ENCODE results near the gene C6orf132.
"Not testable (repeated sequence)": the region's sequence is repeated elsewhere in the genome, so short reads cannot be mapped to it uniquely, and the experiment has no call there.

The C6orf132 gene, protein sequence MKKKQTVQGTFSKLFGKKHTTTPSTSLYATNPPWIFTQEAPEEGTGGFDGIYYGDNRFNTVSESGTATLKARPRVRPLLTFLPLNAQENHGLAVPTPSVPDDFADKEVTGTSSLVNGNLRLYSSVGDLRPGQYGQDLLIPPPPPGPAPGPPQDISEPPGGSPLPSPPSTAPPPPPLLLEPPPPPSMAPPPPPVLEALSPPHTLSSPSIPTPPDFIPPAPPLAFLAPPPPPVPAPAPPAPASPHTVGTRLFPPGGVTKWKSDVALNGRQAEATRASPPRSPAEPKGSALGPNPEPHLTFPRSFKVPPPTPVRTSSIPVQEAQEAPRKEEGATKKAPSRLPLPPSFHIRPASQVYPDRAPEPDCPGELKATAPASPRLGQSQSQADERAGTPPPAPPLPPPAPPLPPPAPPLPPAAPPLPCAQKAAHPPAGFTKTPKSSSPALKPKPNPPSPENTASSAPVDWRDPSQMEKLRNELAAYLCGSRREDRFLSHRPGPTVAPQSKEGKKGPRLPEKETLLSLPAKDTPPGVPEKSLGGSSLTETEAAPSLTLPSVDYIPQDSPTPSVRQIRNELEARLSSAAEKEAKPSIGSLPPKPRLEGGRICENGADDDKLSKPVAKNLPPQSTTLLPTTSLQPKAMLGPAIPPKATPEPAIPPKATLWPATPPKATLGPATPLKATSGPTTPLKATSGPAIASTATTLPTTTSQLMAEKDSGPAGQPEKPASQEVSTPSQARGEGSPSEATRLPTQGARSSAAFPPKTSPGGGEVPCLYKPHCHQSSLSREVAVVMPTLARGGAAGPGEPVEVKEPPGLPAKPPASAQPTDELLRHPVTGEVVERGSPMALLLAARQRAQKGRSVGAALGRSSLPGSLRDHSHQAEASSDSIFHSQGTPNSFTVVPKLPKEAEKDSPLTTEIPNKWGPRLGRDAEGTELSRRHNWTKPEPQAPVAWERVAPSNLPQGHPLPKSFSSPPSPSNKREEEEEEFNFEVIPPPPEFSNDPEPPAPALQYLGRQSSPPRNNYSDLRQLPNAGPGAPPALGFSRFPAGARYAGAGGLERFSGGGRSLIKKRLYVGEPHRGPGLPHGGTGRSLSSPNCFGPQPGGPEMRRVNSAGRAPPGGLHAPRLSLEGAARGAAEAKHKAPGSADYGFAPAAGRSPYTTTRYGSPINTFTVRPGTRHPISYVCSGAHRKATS

DNA sequence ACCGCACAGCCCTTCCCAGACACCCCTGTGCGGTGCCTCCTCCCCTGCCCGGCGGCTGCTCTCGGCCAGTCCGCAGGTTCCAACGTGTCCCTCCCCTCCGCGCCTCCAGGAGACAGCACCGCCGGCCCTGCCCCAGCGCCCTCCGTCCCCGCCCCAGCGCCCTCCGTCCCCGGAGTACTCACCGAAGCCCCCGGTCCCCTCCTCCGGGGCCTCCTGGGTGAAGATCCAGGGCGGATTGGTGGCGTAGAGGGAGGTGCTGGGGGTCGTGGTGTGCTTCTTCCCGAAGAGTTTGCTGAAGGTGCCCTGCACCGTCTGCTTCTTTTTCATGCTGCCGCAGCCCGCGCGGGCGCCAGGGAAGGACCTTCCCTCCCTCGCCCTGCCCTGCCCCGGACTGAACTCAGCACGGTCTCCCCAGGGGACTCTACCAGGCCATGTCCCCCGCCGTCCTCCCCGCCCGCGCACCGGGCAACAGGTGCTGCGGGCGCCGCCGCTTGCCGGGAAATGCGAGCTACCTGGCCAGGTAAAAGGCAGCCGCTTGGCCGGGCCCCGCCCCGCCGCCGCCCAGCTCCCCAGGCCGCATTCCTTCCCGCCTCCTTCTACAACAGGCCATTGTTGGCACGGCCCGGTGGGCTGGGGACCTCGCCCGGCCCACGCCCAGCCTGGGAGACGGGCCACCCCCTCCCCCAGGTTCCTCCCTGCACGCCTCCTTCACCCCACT lies at the start of gene C6orf132:
C6orf132 (minus strand) TSS at position 503 of the 718 bp plus-strand sequence; CDS start at position 327, 176 bp downstream.
- no peak for DNase-seq (ENCODE audit: low read depth in 1 of 2, low spot score in 1 of 2)

DNA sequence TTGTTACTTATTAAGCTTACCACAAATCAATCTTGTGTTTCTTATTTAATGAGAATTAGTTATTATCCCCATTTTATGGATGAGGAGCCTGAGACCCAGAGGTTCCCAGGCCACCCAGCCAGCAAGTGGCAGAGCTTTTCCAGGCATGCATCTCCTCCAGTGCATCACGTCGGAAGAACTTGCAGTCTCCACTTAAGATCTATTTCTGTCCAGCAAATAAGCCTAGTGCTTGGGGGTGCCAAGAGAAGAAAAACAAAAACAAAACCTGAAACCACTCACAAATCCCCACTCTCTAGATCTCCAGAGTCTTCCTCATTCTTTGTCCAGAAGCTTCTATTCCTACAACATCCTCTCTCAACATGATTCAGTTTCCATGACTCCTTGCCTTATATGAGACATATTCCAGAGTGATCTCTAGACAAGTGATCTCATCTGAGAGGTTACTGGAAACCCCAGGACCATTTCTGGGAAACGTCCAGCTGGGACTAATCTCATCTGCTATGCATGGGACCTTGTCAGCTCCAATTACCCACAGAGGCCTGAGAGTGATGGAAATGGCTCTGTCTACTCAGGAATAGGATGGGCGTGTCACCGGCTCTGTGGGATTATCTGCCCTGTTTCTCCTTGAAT lies 48.2 kb upstream of the C6orf132 start:
- no peak for DNase-seq (ENCODE audit: low read depth in 1 of 2, low spot score in 1 of 2)

DNA sequence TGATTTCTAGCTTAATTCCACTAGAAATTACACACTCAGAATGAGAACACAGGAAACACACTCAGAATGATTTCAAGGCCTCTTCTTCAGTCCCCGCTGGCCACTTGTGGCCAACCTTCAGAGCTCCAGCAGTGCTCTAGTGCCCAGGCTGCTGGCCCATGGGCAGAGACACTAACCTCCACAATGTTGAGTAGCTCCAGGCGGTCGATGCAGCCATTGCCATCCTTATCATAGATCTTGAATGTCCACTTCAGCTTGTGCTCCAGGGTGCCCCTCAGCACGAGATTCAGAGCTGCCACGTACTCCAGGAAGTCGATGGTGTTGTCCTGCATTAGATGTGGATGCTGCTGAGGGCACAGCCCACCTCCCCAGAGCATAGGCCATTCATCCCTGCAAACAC lies 46.0 kb upstream of the C6orf132 start:
- no peak for DNase-seq (ENCODE audit: low read depth in 1 of 2, low spot score in 1 of 2)

DNA sequence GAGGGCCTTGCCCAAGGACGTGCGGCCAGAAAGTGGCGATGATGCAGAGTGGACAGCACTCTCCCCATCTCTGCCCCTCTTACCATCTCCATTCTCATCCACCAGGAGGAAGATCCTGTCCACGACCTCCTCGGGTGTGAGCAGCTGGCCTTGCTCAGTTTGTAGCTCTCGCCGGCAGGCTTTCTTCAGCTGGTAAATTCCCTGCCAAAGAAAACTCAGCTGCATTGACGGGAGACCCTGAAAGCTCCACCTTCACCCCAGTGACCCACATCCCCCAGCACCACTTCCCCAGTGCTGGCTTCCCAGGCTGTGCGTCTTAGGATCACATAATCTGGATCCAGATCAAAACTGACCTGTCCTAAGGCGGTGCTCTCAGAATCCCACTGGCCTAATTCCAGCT lies 43.2 kb upstream of the C6orf132 start:
- DNase-seq (ENCODE audit: low read depth in 1 of 2, low spot score in 1 of 2) = no peak

DNA sequence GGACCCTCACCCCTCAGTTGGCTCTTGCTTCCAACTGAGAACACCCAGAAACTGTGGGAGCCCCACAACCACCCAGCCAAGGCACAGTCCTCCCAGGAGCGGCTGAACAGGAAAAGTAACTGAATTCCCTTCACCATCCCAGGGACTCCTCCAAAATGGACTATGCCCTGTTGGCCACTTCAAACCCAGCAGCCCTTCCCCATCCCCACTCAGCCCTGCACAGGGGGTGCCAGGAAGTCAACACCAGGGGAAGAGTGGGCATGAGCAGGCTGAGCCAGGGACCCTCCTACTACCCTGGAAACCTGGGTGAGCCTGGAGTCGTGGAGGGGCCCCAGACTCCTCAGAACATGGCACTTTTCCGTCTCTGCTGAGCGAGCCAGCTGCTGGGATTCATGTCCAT lies 42.1 kb upstream of the C6orf132 start:
- DNase-seq (ENCODE audit: low read depth in 1 of 2, low spot score in 1 of 2) = no peak

DNA sequence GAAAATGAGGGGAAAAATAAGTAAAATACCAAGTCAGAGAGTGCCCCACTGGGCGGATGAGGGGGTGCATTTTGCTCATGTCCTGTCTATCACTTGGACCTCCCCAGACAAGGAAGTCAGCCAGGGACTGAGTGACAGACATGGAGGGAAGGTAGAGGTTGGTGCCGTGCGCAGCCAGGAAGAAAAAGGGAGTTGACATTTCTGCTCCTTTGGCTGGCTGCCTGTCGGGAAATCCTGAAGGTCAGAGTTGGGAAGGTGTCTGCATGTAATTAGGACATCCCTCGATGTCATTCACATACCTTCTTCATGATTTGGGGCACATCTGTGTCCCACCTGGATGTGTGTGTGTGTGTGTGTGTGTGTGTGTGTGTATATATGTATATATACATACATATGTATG lies 39.7 kb upstream of the C6orf132 start:
- no peak for DNase-seq (ENCODE audit: low read depth in 1 of 2, low spot score in 1 of 2)

DNA sequence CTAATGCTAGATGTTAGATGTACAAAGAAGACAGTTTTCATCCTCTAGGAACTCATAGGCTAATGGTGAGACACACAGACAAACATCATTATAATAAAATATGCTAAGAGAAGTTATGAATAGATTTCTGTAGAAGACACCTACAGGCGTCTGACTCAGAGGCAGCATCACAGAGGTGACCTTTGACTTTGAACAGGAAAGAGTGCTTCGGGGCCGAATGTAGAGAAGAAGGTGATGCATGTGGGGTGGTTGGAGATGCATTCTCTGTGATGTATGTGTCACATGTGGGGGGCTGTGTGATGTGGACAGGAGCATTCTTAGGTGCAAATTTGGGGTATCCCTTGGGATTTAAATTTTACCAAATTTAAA lies 37.5 kb upstream of the C6orf132 start:
- no peak for DNase-seq (ENCODE audit: low read depth in 1 of 2, low spot score in 1 of 2)

DNA sequence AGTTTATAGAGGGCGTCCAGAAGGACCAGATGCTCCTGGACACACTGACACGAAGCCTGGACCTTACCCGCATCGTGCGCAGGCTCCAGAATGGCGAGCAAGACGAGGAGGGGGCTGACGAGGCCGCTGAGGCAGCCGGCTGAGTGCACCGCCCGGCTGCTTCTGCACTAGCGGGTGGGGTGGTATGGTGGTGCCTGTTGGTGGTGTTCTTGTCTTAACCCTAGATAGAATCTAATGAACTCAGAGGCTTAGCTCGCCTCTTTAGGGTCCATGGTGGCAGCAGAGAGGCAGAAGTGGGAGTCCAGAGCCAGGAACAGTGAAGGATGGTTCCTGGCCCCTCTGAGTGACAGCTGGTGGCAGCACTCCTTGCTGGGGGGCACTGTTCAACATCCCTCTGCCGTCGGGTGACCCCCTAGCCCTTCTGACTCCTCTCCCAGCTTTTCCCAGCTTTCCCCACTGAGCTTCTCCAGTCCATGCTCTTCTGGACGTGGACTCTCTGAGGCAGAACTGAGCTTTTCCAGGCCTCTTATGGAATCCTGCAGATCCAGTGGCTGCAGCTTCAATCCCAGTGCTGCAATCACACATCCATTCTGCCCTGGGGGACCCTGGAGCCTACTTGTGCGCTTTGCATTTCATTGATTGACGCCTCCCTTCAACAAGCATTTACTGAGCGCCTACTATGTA lies 37.0 kb upstream of the C6orf132 start:
- no peak for DNase-seq (ENCODE audit: low read depth in 1 of 2, low spot score in 1 of 2)

DNA sequence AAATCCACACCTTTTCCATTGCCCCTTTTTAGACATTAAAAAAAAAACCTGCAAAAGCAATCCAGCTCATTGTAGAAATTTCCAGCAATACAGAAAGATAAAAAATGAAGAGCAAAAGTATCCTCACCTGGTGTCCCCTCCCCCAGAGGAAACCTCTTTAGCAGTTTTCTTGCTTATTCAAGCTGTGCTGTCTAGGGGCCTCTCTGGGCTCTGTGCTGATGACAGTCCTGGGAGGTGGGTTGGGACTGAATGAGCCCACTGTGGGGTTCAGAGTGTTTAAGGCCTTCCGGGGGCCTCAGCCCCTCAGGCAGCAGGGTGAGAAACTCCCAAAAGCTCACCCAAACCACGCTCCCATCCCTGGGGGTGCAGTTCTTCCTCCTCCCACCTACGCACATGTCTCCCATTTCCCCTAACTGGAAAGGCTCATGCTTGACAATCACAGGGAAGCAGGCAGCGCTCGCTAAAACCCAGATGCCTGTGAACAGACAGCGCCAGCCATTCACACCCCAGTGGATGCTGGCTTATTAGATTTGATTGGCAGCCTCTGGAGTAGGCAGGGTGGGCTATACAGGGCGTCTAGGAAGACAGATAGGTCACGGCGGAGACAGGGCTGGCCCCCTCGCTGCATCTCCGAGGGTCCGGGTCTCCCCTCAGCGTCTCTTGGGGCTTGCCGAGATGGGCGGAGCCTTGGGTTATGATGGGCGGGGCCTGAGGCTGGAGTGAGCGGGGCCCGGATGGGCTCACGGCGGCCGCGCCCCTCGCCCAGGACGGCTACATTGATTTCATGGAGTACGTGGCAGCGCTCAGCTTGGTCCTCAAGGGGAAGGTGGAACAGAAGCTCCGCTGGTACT lies 35.3 kb upstream of the C6orf132 start:
- DNase-seq (ENCODE audit: low read depth in 1 of 2, low spot score in 1 of 2) = no peak

DNA sequence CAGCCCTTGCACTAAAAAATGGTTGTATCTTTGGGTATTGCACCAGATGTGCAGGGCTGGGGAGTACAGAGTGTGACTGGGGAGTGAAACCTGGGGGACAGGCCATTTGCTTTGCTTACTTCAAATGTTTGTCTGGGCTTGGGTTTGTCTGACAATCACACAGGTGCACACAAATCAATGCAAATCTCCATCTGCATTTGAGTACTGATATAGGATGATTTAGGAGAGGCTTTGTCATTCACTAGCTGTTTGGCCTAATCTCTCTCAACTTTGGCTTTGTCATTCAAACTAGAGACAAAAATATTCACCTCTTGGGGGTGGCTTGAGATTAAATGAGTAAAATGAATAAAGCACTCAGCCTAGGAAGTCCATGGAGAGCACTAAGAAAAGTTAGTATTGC lies 34.6 kb upstream of the C6orf132 start:
- DNase-seq (ENCODE audit: low read depth in 1 of 2, low spot score in 1 of 2) = no peak

DNA sequence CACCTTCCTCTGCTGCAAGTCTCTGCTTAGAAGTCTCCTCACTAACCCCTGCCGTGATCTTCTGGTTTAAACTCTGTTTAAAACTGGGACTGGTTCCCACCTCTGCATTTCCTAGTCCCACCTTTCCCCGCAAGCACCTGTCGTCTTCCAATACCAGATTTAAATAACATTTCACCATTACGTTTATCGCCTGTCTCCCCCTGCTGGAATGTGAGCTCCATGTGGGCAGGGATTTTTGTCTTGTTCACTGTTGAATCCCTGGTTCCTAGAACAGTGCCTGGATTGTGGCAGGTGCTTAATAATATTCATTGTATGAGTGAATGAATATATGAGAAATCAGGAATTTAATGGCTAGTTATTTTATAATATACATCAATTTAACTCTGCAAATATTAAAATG lies 33.4 kb upstream of the C6orf132 start:
- DNase-seq (ENCODE audit: low read depth in 1 of 2, low spot score in 1 of 2) = no peak

DNA sequence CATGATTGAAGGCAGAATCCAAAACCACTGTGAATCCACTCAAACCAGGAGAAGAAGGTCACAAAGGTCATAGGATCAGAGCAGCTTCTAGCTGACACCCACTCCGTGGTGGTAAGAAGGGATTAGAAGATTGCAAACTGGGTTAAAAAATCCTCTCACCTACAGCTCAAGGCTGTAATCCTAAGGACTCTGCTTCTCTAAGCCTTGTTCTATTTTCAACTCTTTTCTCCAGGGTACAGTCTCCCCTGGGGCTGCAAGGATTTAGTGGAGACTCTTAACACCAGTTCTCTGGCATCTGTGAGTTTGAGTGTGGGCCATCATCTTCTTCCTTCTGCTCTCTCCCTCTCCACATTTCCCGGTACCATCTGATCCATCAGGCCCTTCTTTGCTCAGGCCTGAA lies 30.7 kb upstream of the C6orf132 start, which contains the start of gene GUCA1A:
GUCA1A (plus strand) TSS at position 264 of the 400 bp plus-strand sequence. CDS start 250 bp downstream, outside the sequence.
- no peak for DNase-seq (ENCODE audit: low read depth in 1 of 2, low spot score in 1 of 2)

DNA sequence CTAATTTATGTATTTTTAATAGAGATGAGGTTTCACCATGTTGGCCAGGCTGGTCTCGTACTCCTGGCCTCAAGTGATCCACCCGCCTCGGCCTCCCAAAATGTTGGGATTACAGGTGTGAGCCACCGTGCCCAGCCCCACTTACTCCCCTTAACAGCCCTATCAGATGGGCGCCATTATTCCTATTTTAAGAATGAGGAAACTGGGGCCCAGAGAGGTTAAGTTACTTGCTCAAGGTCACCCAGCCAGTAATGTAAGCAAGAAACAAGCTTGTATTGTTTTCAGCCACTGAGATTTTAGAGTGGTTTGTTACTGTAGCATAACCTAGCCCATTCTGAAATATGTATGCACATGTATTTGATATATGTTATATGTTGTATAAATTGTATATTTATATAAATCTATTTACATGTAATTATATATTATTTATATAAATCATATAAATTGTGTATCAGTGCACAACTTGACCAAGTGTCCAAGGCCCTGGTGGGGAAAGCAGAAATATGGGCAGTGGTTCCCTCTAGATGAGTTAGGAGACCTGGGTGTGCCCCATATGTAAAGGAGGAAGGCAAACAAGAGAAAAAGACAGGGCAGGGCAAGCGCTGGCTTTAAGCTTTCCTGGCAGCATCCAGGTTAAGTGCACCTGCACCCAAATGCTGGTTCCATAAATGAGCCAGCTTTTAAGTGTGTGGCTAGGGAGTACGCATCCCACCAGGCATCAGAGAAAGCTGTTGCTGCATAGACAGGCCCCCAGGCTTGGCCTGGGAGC lies 29.6 kb upstream of the C6orf132 start:
- DNase-seq (ENCODE audit: low read depth in 1 of 2, low spot score in 1 of 2) = no peak

DNA sequence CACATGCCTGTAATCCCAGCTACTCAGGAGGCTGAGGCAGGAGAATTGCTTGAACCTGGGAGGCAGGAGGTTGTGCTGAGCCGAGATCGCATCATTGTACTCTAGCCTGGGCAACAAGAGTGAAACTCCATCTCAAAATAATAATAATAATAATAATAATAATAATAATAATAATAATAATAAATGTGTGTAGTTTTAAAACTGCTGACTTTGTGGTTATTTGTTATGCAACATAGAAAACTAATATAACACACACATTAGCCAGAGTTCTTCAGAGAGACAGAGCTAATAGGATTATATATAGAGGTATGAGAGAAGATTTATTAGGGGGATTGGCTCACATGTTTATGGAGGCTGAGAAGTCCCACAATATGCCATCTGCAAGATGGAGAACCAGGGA lies 27.4 kb upstream of the C6orf132 start:
- not testable (repeated sequence) for DNase-seq (ENCODE audit: low read depth in 1 of 2, low spot score in 1 of 2)

DNA sequence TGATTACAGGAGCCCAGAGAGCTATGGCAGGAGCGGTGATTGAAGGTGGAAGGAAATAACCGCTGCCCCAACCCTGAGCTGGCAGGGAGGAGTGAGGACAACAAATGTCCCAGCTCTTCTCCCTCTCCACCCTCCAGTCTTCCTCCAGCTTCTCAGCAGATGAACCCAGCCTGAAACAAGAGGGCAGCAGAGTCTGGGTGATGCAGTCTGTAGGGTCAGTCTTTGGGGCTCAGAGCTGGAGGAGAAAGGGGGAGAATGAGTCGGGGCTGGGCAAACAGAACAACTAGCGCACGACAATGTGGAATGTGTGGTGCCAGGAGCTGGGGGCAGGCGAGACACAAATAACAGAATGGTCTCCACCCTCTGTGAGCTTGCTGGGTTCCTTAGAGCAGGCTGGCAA lies 26.2 kb upstream of the C6orf132 start:
- no peak for DNase-seq (ENCODE audit: low read depth in 1 of 2, low spot score in 1 of 2)

DNA sequence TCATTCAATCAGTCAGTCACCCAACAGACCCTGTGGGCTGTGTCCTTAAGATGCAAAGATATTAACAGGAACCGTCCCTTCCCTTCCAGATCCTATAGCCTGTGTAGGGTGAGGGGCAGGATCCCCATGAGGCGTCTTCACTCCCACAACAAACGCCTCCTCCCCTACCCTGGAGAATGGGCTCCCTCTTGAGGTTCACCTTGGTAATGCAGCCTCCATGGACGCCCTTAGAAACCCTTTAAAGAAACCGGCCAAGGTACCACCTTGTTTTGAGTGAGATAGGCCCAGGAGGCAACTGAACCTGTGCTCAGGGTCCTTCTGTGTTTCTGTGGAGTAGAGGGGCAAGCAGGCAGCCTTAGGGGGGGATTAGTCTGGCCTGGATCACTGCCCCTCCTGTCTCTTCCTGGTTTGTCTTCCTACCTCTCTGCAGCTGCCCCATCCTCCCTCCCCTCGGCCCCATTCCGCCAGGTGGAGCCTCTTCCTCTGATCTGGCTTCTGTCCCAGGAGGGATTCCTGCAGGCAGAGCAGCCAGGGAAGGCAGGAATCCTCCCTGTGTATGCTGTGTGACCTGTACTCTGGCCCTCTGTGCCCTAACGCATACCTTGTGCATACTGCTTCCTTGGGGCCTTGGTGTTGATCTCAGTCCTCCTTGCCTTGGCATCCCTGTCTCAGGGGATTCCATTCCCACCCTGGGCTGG lies 24.2 kb upstream of the C6orf132 start:
- DNase-seq (ENCODE audit: low read depth in 1 of 2, low spot score in 1 of 2) = peak; percentile 50 to 52

DNA sequence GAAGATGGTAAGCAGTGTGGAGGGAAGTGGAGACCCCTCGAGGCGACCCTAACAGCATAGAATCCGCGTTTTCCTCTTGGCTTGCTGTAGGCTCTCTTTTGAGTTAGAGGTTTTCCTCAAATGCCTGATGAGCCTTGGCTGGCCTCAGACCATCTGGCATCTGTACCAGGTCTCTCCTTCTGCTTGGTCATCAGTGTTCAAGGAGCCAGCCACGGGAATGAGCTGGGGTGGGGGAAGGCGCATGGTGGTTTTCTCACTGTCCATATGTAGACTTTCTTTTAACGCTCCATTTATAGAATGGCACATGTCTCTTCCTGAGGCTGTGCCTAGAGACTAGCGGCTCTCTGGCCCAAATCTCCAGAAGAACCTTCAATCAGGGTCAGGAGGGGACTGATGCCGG lies 22.6 kb upstream of the C6orf132 start:
- DNase-seq (ENCODE audit: low read depth in 1 of 2, low spot score in 1 of 2) = no peak

DNA sequence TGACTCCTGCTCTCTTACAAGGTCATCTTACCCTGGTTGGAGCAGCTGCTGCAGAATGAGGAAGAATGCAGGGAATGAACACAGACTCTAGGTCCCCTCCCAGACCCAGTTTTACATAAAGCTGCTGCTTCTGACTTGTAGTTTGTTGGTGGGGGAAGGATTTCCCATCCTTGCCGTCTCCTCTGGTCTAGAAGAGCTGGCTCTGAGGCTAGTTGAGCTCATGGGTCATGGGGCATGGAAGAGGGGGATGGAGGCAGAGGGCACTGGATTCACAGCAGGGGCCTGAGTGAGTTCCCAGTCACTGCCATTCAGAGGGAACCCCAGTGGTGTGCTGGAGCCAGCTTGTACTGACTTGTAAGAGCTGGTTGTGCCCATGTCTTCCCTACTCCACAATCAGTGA lies 21.6 kb upstream of the C6orf132 start:
- no peak for DNase-seq (ENCODE audit: low read depth in 1 of 2, low spot score in 1 of 2)
